WERI-Rb-1 (cell line): ENCODE measurements around the gene CILP.
"Not testable (repeated sequence)": the region's sequence is repeated elsewhere in the genome, so short reads cannot be mapped to it uniquely, and the experiment has no call there.

Experiments used
- DNase-seq: peaks from one replicate; pipeline ENCODE4 v3.0.0-alpha.2; 2020
- H3K27ac ChIP-seq: fragments of 250-450 bp; sonication (Bioruptor Pico); 2 replicates; pipeline ENCODE4 v1.5.1; 2020; ENCODE audit warnings: mild to moderate bottlenecking, moderate library complexity
- H3K27me3 ChIP-seq: fragments of 250-450 bp; sonication (Bioruptor Pico); 2 replicates; pipeline ENCODE4 v1.5.1; 2021; ENCODE audit warnings: mild to moderate bottlenecking, low read depth, moderate library complexity; ENCODE audit not compliant: insufficient read depth, severe bottlenecking
- H3K36me3 ChIP-seq: fragments of 250-450 bp; sonication (Bioruptor Pico); 2 replicates; pipeline ENCODE4 v1.5.1; 2020; ENCODE audit warnings: mild to moderate bottlenecking, moderate library complexity
- H3K4me3 ChIP-seq: 2 replicates; pipeline ENCODE4 v1.5.1; 2011; ENCODE audit warnings: low read depth, mild to moderate bottlenecking, control low read depth, low read length
- H3K9me3 ChIP-seq: fragments of 250-450 bp; sonication (Bioruptor Pico); 2 replicates; pipeline ENCODE4 v1.5.1; 2021; ENCODE audit warnings: mild to moderate bottlenecking, moderate library complexity; ENCODE audit not compliant: severe bottlenecking
- CTCF ChIP-seq: IDR thresholded peaks from 2 replicates; pipeline ENCODE4 v1.5.1; 2011; ENCODE audit warnings: low read depth, mild to moderate bottlenecking, control low read depth, inconsistent platforms, low read length

Gene CILP

DNA sequence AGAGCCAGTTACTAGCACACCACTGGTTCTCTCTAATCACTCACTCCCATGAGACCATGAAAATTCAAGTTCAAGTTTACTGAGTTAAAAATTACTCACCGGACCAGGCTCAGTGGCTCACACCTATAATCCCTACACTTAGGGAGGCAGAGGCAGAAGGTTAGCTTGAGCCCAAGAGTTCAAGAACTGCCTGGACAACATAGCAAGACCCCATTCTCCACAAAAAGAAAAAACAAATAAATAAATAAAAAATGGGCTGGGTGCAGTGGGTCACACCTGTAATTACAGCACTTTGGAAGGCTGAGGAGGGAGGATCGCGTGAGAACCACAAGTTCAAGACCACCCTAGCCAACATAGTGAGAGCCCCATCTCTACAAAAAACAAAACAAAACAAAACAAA, 21.2 kb upstream of the CILP start:
- no peak overlapping the region for H3K27ac ChIP-seq
- no peaks in the 10 kb centered on the region for H3K36me3 ChIP-seq
- no peak for DNase-seq
- H3K27me3 ChIP-seq: no peaks in the 10 kb centered on the region
- TF ChIP-seq CTCF: no peak
- H3K4me3 ChIP-seq: no peak overlapping the region
- no peaks in the 10 kb centered on the region for H3K9me3 ChIP-seq

GRCh38 chr15:65231306-65231705, 20.0 kb upstream of the CILP start:
- no peaks in the 10 kb centered on the region for H3K27me3 ChIP-seq
- no peaks in the 10 kb centered on the region for H3K36me3 ChIP-seq
- no peak overlapping the region for H3K27ac ChIP-seq
- H3K9me3 ChIP-seq: no peaks in the 10 kb centered on the region
- no peak for TF ChIP-seq CTCF
- H3K4me3 ChIP-seq: no peak overlapping the region
- DNase-seq: no peak

- not testable (repeated sequence) for H3K9me3 ChIP-seq, H3K4me3 ChIP-seq, H3K27ac ChIP-seq, DNase-seq, H3K27me3 ChIP-seq, H3K36me3 ChIP-seq
Observed at GRCh38 chr15:65226901-65227300, 15.6 kb upstream of the CILP start.

- TF ChIP-seq CTCF: no peak
- Histone ChIP-seq H3K27ac (no peak overlapping the region), H3K9me3 (no peaks in the 10 kb centered on the region), H3K4me3 (no peak overlapping the region), H3K36me3 (no peaks in the 10 kb centered on the region), H3K27me3 (no peaks in the 10 kb centered on the region)
- no peak for DNase-seq
Observed at GRCh38 chr15:65226221-65226620, 14.9 kb upstream of the CILP start.

DNA sequence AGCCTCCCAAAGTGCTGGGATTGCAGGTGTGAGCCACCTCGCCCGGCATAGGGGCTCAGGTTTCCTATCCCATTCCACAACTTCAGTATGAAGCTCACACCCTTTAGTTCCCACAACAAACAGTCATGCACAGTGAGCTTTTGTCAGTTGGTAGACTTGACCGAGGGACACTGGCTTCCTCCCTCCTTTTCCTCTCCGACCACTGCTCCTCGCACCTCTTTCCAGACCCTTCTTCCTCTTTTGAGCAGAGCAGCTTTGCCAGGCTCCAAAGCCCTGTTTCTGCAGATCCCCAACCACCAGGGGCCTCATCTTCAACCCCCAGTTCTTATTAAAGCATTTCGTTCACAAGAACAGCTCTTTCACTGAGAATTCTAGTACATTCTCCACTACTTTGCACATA, 12.7 kb upstream of the CILP start:
- H3K27me3 ChIP-seq: no peaks in the 10 kb centered on the region
- DNase-seq: no peak
- no peaks in the 10 kb centered on the region for H3K36me3 ChIP-seq
- H3K9me3 ChIP-seq: no peaks in the 10 kb centered on the region
- H3K27ac ChIP-seq: no peak overlapping the region
- H3K4me3 ChIP-seq: no peak overlapping the region
- no peak for TF ChIP-seq CTCF

DNA sequence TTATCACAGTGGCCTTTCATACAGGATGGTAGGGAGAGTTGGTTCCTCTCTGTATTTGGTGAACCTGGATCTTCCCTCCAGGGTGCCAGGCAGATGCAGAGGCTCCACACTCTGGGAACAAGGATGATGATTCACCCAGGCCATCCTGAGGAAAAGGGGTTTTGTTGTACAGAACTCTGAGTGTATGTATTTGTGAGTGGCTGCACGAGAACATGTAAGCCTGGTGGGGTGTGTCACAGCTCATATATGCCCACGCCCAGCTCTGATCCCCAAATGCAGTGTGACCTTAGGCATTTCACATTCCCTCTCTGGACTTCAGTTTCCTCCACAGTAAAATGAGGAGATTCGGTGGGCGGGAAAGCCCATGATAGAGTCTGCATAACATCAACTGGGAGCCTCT, 11.6 kb upstream of the CILP start:
- TF ChIP-seq CTCF: no peak
- Histone ChIP-seq H3K27me3 (no peaks in the 10 kb centered on the region), H3K9me3 (no peaks in the 10 kb centered on the region), H3K27ac (no peak overlapping the region), H3K36me3 (no peaks in the 10 kb centered on the region), H3K4me3 (no peak overlapping the region)
- DNase-seq: no peak
